ENCODE results near the gene CYTH3. TPM values are rescaled to one million over a fixed set of nuclear protein-coding genes. Genes with fewer than 3 reads are reported as not detected.
A peak's percentile ranks its signal among the peaks of the same experiment; 100 is the strongest.

Gene CYTH3
- total RNA-seq, 1 donor = 89.4 TPM

- H3K36me3 ChIP-seq (ENCODE audit: insufficient read depth, low read length) = peaks cover 77% of the 10 kb centered on the region
- H3K4me3 ChIP-seq (ENCODE audit: insufficient read depth, low read length) = no peak overlapping the region
- no peak overlapping the region for H3K27ac ChIP-seq (ENCODE audit: low read depth, low read length)
- no peaks in the 10 kb centered on the region for H3K4me1 ChIP-seq (ENCODE audit: insufficient read depth, low read length)
- H3K27me3 ChIP-seq (ENCODE audit: insufficient read depth, low read length) = no peaks in the 10 kb centered on the region
- H4K20me1 ChIP-seq (ENCODE audit: insufficient read depth, low read length) = no peaks in the 10 kb centered on the region
- H2AFZ ChIP-seq (ENCODE audit: low read length) = no peak overlapping the region
- H3K9me3 ChIP-seq (ENCODE audit: low read depth, low read length) = no peaks in the 10 kb centered on the region
- no peak overlapping the region for H3K4me2 ChIP-seq (ENCODE audit: insufficient read depth, low read length)
- no peaks in the 10 kb centered on the region for H3K79me2 ChIP-seq (ENCODE audit: insufficient read depth, low read length)
- TF ChIP-seq, protein P1, sequence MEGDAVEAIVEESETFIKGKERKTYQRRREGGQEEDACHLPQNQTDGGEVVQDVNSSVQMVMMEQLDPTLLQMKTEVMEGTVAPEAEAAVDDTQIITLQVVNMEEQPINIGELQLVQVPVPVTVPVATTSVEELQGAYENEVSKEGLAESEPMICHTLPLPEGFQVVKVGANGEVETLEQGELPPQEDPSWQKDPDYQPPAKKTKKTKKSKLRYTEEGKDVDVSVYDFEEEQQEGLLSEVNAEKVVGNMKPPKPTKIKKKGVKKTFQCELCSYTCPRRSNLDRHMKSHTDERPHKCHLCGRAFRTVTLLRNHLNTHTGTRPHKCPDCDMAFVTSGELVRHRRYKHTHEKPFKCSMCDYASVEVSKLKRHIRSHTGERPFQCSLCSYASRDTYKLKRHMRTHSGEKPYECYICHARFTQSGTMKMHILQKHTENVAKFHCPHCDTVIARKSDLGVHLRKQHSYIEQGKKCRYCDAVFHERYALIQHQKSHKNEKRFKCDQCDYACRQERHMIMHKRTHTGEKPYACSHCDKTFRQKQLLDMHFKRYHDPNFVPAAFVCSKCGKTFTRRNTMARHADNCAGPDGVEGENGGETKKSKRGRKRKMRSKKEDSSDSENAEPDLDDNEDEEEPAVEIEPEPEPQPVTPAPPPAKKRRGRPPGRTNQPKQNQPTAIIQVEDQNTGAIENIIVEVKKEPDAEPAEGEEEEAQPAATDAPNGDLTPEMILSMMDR (IDR thresholded peaks at IDR 0.05; ENCODE audit: extremely low read depth, low read depth, low read length) = no peak
- DNase-seq (ENCODE audit: insufficient read length, low spot score, missing footprints) = peak; percentile 52
Observed at GRCh38 chr7:6148724-6149360, 123.6 kb downstream of the CYTH3 start.

GRCh38 chr7:6147627-6148026, 124.8 kb downstream of the CYTH3 start:
- Histone ChIP-seq H3K4me1 (ENCODE audit: insufficient read depth, low read length) (no peaks in the 10 kb centered on the region), H3K27me3 (ENCODE audit: insufficient read depth, low read length) (no peaks in the 10 kb centered on the region), H4K20me1 (ENCODE audit: insufficient read depth, low read length) (peaks cover 2% of the 10 kb centered on the region), H3K27ac (ENCODE audit: low read depth, low read length) (no peak overlapping the region), H3K79me2 (ENCODE audit: insufficient read depth, low read length) (no peaks in the 10 kb centered on the region), H3K36me3 (ENCODE audit: insufficient read depth, low read length) (peaks cover 79% of the 10 kb centered on the region), H3K9me3 (ENCODE audit: low read depth, low read length) (no peaks in the 10 kb centered on the region), H2AFZ (ENCODE audit: low read length) (no peak overlapping the region), H3K4me3 (ENCODE audit: insufficient read depth, low read length) (no peak overlapping the region), H3K4me2 (ENCODE audit: insufficient read depth, low read length) (no peak overlapping the region)
- DNase-seq (ENCODE audit: insufficient read length, low spot score, missing footprints) = no peak
- TF ChIP-seq, protein P1 (IDR thresholded peaks at IDR 0.05; ENCODE audit: extremely low read depth, low read depth, low read length) = no peak

DNA sequence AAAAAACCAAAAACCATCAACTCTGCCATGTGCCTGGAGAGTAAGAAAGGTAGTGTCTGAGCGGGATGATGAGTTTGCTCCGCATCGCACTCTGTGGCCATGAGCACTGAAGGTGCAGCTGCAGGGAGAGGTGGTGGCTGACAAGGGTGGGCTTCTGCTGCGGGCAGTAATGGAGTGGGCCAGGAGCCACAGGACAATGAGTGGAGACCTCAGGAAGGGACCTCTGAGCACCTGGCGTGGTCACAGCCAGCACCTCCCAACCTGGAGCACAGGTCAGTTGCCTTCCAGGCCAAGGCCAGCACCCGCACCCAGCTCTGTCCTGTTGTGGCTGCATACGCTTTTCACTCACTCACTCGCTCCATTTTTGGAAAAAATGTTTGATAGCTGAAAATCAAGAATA, 125.8 kb downstream of the CYTH3 start:
- H3K36me3 ChIP-seq (ENCODE audit: insufficient read depth, low read length) = peaks cover 69% of the 10 kb centered on the region
- no peak overlapping the region for H3K27ac ChIP-seq (ENCODE audit: low read depth, low read length)
- H3K4me3 ChIP-seq (ENCODE audit: insufficient read depth, low read length) = no peak overlapping the region

GRCh38 chr7:6143997-6144396, 128.4 kb downstream of the CYTH3 start:
- no peak for DNase-seq (ENCODE audit: insufficient read length, low spot score, missing footprints)
- Histone ChIP-seq H3K79me2 (ENCODE audit: insufficient read depth, low read length) (no peaks in the 10 kb centered on the region), H4K20me1 (ENCODE audit: insufficient read depth, low read length) (peaks cover 2% of the 10 kb centered on the region), H3K9me3 (ENCODE audit: low read depth, low read length) (no peaks in the 10 kb centered on the region), H3K4me3 (ENCODE audit: insufficient read depth, low read length) (no peak overlapping the region), H3K4me2 (ENCODE audit: insufficient read depth, low read length) (no peak overlapping the region), H3K36me3 (ENCODE audit: insufficient read depth, low read length) (peaks cover 58% of the 10 kb centered on the region), H3K4me1 (ENCODE audit: insufficient read depth, low read length) (no peaks in the 10 kb centered on the region), H3K27me3 (ENCODE audit: insufficient read depth, low read length) (no peaks in the 10 kb centered on the region), H2AFZ (ENCODE audit: low read length) (no peak overlapping the region), H3K27ac (ENCODE audit: low read depth, low read length) (no peak overlapping the region)
- TF ChIP-seq, protein P1 (IDR thresholded peaks at IDR 0.05; ENCODE audit: extremely low read depth, low read depth, low read length) = no peak

More for the DNA sequence above, 125.8 kb downstream of the CYTH3 start:
- TF ChIP-seq, protein P1 (IDR thresholded peaks at IDR 0.05; ENCODE audit: extremely low read depth, low read depth, low read length) = no peak
- Histone ChIP-seq H3K4me1 (ENCODE audit: insufficient read depth, low read length) (no peaks in the 10 kb centered on the region), H3K79me2 (ENCODE audit: insufficient read depth, low read length) (no peaks in the 10 kb centered on the region), H2AFZ (ENCODE audit: low read length) (no peak overlapping the region), H3K27me3 (ENCODE audit: insufficient read depth, low read length) (no peaks in the 10 kb centered on the region), H4K20me1 (ENCODE audit: insufficient read depth, low read length) (peaks cover 2% of the 10 kb centered on the region), H3K9me3 (ENCODE audit: low read depth, low read length) (no peaks in the 10 kb centered on the region), H3K4me2 (ENCODE audit: insufficient read depth, low read length) (no peak overlapping the region)
- no peak for DNase-seq (ENCODE audit: insufficient read length, low spot score, missing footprints)

All from osteoblast (primary cell).